Uterus (tissue), 2 donors: ENCODE data around the gene LIMS4.
"Not testable (repeated sequence)": the region's sequence is repeated elsewhere in the genome, so short reads cannot be mapped to it uniquely, and the experiment has no call there.

Experiments used
- CTCF ChIP-seq, 4 experiments: fragments of 200-600 bp in 2 of 4; fragments of 450-650 bp in 2 of 4; sonication (generic) in 2 of 4; IDR thresholded peaks; one replicate each; pipeline ENCODE4 v1.5.1; 2016 to 2019; ENCODE audit warnings: antibody characterized with exemption in 4 of 4, mild to moderate bottlenecking in 2 of 4, moderate library complexity in 1 of 4
- POLR2A ChIP-seq, 2 donors: fragments of 450-650 bp; IDR thresholded peaks; one replicate each; pipeline ENCODE4 v1.6.1; 2016; ENCODE audit warnings: antibody characterized with exemption in 2 of 2, mild to moderate bottlenecking in 1 of 2, moderate library complexity in 1 of 2

GRCh38 chr2:110407142-110407541 lies 65.5 kb downstream of the LIMS4 start:
- TF ChIP-seq POLR2A, CTCF (IDR thresholded peaks at IDR 0.05): not testable (repeated sequence)
